Testis (tissue), 2 donors: ENCODE results near the gene SAP25.

Source experiments
- POLR2A ChIP-seq: fragments of 450-650 bp; IDR thresholded peaks from one replicate; pipeline ENCODE4 v1.6.1; 2017; ENCODE audit warnings: antibody characterized with exemption, mild to moderate bottlenecking, moderate library complexity
- TF ChIP-seq, protein P1 (sequence below), 3 experiments: fragments of 450-650 bp in 2 of 3; fragments of 200-600 bp in 1 of 3; sonication (generic) in 1 of 3; IDR thresholded peaks; one replicate each; pipeline ENCODE4 v1.5.1; 2016 to 2019; ENCODE audit warnings: antibody characterized with exemption in 3 of 3, mild to moderate bottlenecking in 2 of 3, moderate library complexity in 1 of 3

DNA sequence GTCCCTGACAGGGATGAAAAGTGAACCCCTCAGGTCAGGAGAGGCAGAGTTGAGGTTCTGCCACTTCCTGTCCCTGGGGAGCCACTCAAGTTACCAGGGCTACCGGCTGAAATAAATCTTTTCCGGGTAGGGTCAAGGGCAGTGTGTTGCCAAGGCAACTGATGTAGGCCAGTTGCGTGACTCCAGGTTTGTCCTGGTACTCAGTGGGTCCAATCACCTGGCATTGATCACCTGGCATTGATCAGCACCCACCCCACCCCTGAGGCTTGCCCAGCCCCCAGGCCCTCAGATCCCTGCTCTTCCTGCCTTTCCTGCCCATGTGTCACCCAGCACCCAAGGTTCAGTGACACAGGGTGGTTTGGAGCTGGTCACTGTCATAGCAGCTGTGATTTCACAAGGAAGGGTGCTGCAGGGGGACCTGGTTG is 5.9 kb downstream of the SAP25 start:
- TF ChIP-seq, protein P1, sequence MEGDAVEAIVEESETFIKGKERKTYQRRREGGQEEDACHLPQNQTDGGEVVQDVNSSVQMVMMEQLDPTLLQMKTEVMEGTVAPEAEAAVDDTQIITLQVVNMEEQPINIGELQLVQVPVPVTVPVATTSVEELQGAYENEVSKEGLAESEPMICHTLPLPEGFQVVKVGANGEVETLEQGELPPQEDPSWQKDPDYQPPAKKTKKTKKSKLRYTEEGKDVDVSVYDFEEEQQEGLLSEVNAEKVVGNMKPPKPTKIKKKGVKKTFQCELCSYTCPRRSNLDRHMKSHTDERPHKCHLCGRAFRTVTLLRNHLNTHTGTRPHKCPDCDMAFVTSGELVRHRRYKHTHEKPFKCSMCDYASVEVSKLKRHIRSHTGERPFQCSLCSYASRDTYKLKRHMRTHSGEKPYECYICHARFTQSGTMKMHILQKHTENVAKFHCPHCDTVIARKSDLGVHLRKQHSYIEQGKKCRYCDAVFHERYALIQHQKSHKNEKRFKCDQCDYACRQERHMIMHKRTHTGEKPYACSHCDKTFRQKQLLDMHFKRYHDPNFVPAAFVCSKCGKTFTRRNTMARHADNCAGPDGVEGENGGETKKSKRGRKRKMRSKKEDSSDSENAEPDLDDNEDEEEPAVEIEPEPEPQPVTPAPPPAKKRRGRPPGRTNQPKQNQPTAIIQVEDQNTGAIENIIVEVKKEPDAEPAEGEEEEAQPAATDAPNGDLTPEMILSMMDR (IDR thresholded peaks at IDR 0.05), result no peak
- TF ChIP-seq POLR2A, result no peak
